ENCODE data around the gene L3MBTL1. TPM values are rescaled to one million over a fixed set of nuclear protein-coding genes. Genes with fewer than 3 reads are reported as not detected.

L3MBTL1 gene
- polyA plus RNA-seq, 4 donors: 1.6 to 15.1 (median 2.6) TPM

- Histone ChIP-seq H3K27me3 (ENCODE audit: control insufficient read depth in 3 of 3, insufficient read depth in 3 of 3, low read length in 3 of 3) (no peaks in the 10 kb centered on the region), H3K4me1 (ENCODE audit: control insufficient read depth in 3 of 3, insufficient read depth in 2 of 3, low read depth in 1 of 3, low read length in 2 of 3) (peaks cover 0 to 12% (median 0%) of the 10 kb centered on the region in 3 donors), H3K36me3 (ENCODE audit: control insufficient read depth in 3 of 3, insufficient read depth in 2 of 3, low read depth in 1 of 3, low read length in 3 of 3) (peaks cover 0 to 59% (median 0%) of the 10 kb centered on the region in 3 donors), H3K4me3 (ENCODE audit: low read depth in 1 of 3, low read length in 3 of 3) (no peak overlapping the region), H3K9me3 (ENCODE audit: control insufficient read depth in 2 of 2, insufficient read depth in 1 of 2, low read depth in 1 of 2, low read length in 1 of 2) (no peaks in the 10 kb centered on the region), H3K27ac (ENCODE audit: low read depth in 1 of 3, low read length in 2 of 3) (no peak overlapping the region)
- DNase-seq (no peak), FAIRE-seq (no peak)
- 79 to 87% (median 83%) methylated on average over 7 of the region's 7 CpGs for WGBS, 3 donors
These were observed 28.0 kb downstream of the L3MBTL1 start for GRCh38 chr20:43535370-43536004.

- H3K4me3 ChIP-seq (ENCODE audit: low read depth in 1 of 3, low read length in 3 of 3): no peak overlapping the region
- peaks cover 0 to 7% (median 0%) of the 10 kb centered on the region in 3 donors for H3K4me1 ChIP-seq (ENCODE audit: control insufficient read depth in 3 of 3, insufficient read depth in 2 of 3, low read depth in 1 of 3, low read length in 2 of 3)
- peaks cover 0 to 63% (median 0%) of the 10 kb centered on the region in 3 donors for H3K36me3 ChIP-seq (ENCODE audit: control insufficient read depth in 3 of 3, insufficient read depth in 2 of 3, low read depth in 1 of 3, low read length in 3 of 3)
- FAIRE-seq: no peak
- H3K9me3 ChIP-seq (ENCODE audit: control insufficient read depth in 2 of 2, insufficient read depth in 1 of 2, low read depth in 1 of 2, low read length in 1 of 2): no peaks in the 10 kb centered on the region
- DNase-seq: no peak
- no peaks in the 10 kb centered on the region for H3K27me3 ChIP-seq (ENCODE audit: control insufficient read depth in 3 of 3, insufficient read depth in 3 of 3, low read length in 3 of 3)
- WGBS, 3 donors: 92 to 93% (median 92%) methylated on average over 19 of the region's 19 CpGs
- no peak overlapping the region for H3K27ac ChIP-seq (ENCODE audit: low read depth in 1 of 3, low read length in 2 of 3)
These were observed 28.7 kb downstream of the L3MBTL1 start for GRCh38 chr20:43536041-43536816.

GRCh38 chr20:43536817-43537440 is 29.4 kb downstream of the L3MBTL1 start:
- FAIRE-seq (no peak), DNase-seq (no peak)
- H3K4me1 ChIP-seq (ENCODE audit: control insufficient read depth in 3 of 3, insufficient read depth in 2 of 3, low read depth in 1 of 3, low read length in 2 of 3): peaks cover 0 to 5% (median 0%) of the 10 kb centered on the region in 3 donors
- H3K9me3 ChIP-seq (ENCODE audit: control insufficient read depth in 2 of 2, insufficient read depth in 1 of 2, low read depth in 1 of 2, low read length in 1 of 2): no peaks in the 10 kb centered on the region
- no peaks in the 10 kb centered on the region for H3K27me3 ChIP-seq (ENCODE audit: control insufficient read depth in 3 of 3, insufficient read depth in 3 of 3, low read length in 3 of 3)
- WGBS, 3 donors: 71 to 74% (median 72%) methylated on average over 2 of the region's 2 CpGs
- no peak overlapping the region for H3K27ac ChIP-seq (ENCODE audit: low read depth in 1 of 3, low read length in 2 of 3)
- no peak overlapping the region for H3K4me3 ChIP-seq (ENCODE audit: low read depth in 1 of 3, low read length in 3 of 3)
- peaks cover 0 to 63% (median 0%) of the 10 kb centered on the region in 3 donors for H3K36me3 ChIP-seq (ENCODE audit: control insufficient read depth in 3 of 3, insufficient read depth in 2 of 3, low read depth in 1 of 3, low read length in 3 of 3)

GRCh38 chr20:43537921-43538877 is 30.7 kb downstream of the L3MBTL1 start:
- H3K27me3 ChIP-seq (ENCODE audit: control insufficient read depth in 3 of 3, insufficient read depth in 3 of 3, low read length in 3 of 3): no peaks in the 10 kb centered on the region
- DNase-seq (peak; percentile 73), FAIRE-seq (no peak)
- no peak overlapping the region for H3K4me3 ChIP-seq (ENCODE audit: low read depth in 1 of 3, low read length in 3 of 3)
- 9 to 29% (median 16%) methylated on average over 4 of the region's 4 CpGs for WGBS, 3 donors
- no peaks in the 10 kb centered on the region for H3K9me3 ChIP-seq (ENCODE audit: control insufficient read depth in 2 of 2, insufficient read depth in 1 of 2, low read depth in 1 of 2, low read length in 1 of 2)
- peaks cover 0 to 6% (median 0%) of the 10 kb centered on the region in 3 donors for H3K4me1 ChIP-seq (ENCODE audit: control insufficient read depth in 3 of 3, insufficient read depth in 2 of 3, low read depth in 1 of 3, low read length in 2 of 3)
- H3K27ac ChIP-seq (ENCODE audit: low read depth in 1 of 3, low read length in 2 of 3): no peak overlapping the region
- H3K36me3 ChIP-seq (ENCODE audit: control insufficient read depth in 3 of 3, insufficient read depth in 2 of 3, low read depth in 1 of 3, low read length in 3 of 3): peaks cover 0 to 63% (median 0%) of the 10 kb centered on the region in 3 donors

- Histone ChIP-seq H3K36me3 (ENCODE audit: control insufficient read depth in 3 of 3, insufficient read depth in 2 of 3, low read depth in 1 of 3, low read length in 3 of 3) (peaks cover 0 to 56% (median 0%) of the 10 kb centered on the region in 3 donors), H3K9me3 (ENCODE audit: control insufficient read depth in 2 of 2, insufficient read depth in 1 of 2, low read depth in 1 of 2, low read length in 1 of 2) (no peaks in the 10 kb centered on the region), H3K27me3 (ENCODE audit: control insufficient read depth in 3 of 3, insufficient read depth in 3 of 3, low read length in 3 of 3) (no peaks in the 10 kb centered on the region), H3K27ac (ENCODE audit: low read depth in 1 of 3, low read length in 2 of 3) (no peak overlapping the region), H3K4me1 (ENCODE audit: control insufficient read depth in 3 of 3, insufficient read depth in 2 of 3, low read depth in 1 of 3, low read length in 2 of 3) (peaks cover 0 to 6% (median 0%) of the 10 kb centered on the region in 3 donors), H3K4me3 (ENCODE audit: low read depth in 1 of 3, low read length in 3 of 3) (no peak overlapping the region)
- FAIRE-seq (no peak), DNase-seq (no peak)
- 62 to 73% (median 67%) methylated on average over 6 of the region's 6 CpGs for WGBS, 3 donors
These were observed 31.6 kb downstream of the L3MBTL1 start for GRCh38 chr20:43538878-43539700.

- Histone ChIP-seq H3K27ac (ENCODE audit: low read depth in 1 of 3, low read length in 2 of 3) (no peak overlapping the region), H3K27me3 (ENCODE audit: control insufficient read depth in 3 of 3, insufficient read depth in 3 of 3, low read length in 3 of 3) (no peaks in the 10 kb centered on the region), H3K4me3 (ENCODE audit: low read depth in 1 of 3, low read length in 3 of 3) (no peak overlapping the region), H3K36me3 (ENCODE audit: control insufficient read depth in 3 of 3, insufficient read depth in 2 of 3, low read depth in 1 of 3, low read length in 3 of 3) (peaks cover 0 to 48% (median 0%) of the 10 kb centered on the region in 3 donors), H3K4me1 (ENCODE audit: control insufficient read depth in 3 of 3, insufficient read depth in 2 of 3, low read depth in 1 of 3, low read length in 2 of 3) (peaks cover 0 to 6% (median 0%) of the 10 kb centered on the region in 3 donors), H3K9me3 (ENCODE audit: control insufficient read depth in 2 of 2, insufficient read depth in 1 of 2, low read depth in 1 of 2, low read length in 1 of 2) (no peaks in the 10 kb centered on the region)
- no peak for FAIRE-seq
- DNase-seq: no peak
- 88 to 92% (median 92%) methylated on average over 17 of the region's 17 CpGs for WGBS, 3 donors
These were observed 32.6 kb downstream of the L3MBTL1 start for GRCh38 chr20:43539975-43540672.

GRCh38 chr20:43540673-43541060 is 33.2 kb downstream of the L3MBTL1 start:
- H3K36me3 ChIP-seq (ENCODE audit: control insufficient read depth in 3 of 3, insufficient read depth in 2 of 3, low read depth in 1 of 3, low read length in 3 of 3): peaks cover 0 to 44% (median 0%) of the 10 kb centered on the region in 3 donors
- WGBS, 3 donors: 89 to 97% (median 90%) methylated on average over 7 of the region's 7 CpGs
- H3K27me3 ChIP-seq (ENCODE audit: control insufficient read depth in 3 of 3, insufficient read depth in 3 of 3, low read length in 3 of 3): no peaks in the 10 kb centered on the region
- peaks cover 0 to 6% (median 0%) of the 10 kb centered on the region in 3 donors for H3K4me1 ChIP-seq (ENCODE audit: control insufficient read depth in 3 of 3, insufficient read depth in 2 of 3, low read depth in 1 of 3, low read length in 2 of 3)
- DNase-seq: no peak
- no peak for FAIRE-seq
- no peak overlapping the region for H3K4me3 ChIP-seq (ENCODE audit: low read depth in 1 of 3, low read length in 3 of 3)
- H3K27ac ChIP-seq (ENCODE audit: low read depth in 1 of 3, low read length in 2 of 3): no peak overlapping the region
- no peaks in the 10 kb centered on the region for H3K9me3 ChIP-seq (ENCODE audit: control insufficient read depth in 2 of 2, insufficient read depth in 1 of 2, low read depth in 1 of 2, low read length in 1 of 2)
